IMR-90 (cell line): ENCODE data around the gene GSTM3. TPM values are rescaled to one million over a fixed set of nuclear protein-coding genes. Genes with fewer than 3 reads are reported as not detected.
A peak's percentile ranks its signal among the peaks of the same experiment; 100 is the strongest.

Experiments used
- ATAC-seq: fragments of 200-7000 bp; cut with Tn5 transposase; 2 replicates; pipeline ENCODE4 v1.9.1; 2020; ENCODE audit warnings: low read depth, mild to moderate bottlenecking, moderate library complexity
- BruUV-seq: library from RNA; stranded (reverse); fragments of 400-500 nt; replicated peaks from 2 replicates; lab custom pipeline; 2021; lab: Mats Ljungman, UMichigan
- CTCF ChIA-PET: fragments of 300-600 bp; formaldehyde crosslinking; extraction: SDS; loops from one replicate; lab custom pipeline; 2021; ENCODE audit warnings: antibody characterized with exemption; lab: Yijun Ruan, JAX
- POLR2A ChIA-PET: fragments of 300-600 bp; sonication (Branson Sonifier 250); formaldehyde crosslinking; loops from one replicate; lab custom pipeline; 2022; ENCODE audit warnings: antibody characterized with exemption; ENCODE audit not compliant: unreplicated experiment; lab: Charles Lee
- DNase-seq: peaks from one replicate; pipeline ENCODE4 v3.0.0; 2013
- H2AFZ ChIP-seq: replicated peaks from 2 replicates; pipeline ENCODE3; 2013; ENCODE audit warnings: low read length, mild to moderate bottlenecking; ENCODE audit not compliant: poor library complexity
- H2AK5ac ChIP-seq: 2 replicates; pipeline ENCODE4 v1.6.1; 2013; ENCODE audit warnings: low read depth, low read length, inconsistent platforms
- H2AK9ac ChIP-seq: replicated peaks from 2 replicates; pipeline ENCODE3; 2013; ENCODE audit warnings: mild to moderate bottlenecking, low read depth, low read length, moderate library complexity; ENCODE audit not compliant: poor library complexity
- H2BK120ac ChIP-seq: 2 replicates; pipeline ENCODE4 v1.6.1; 2013; ENCODE audit warnings: low read depth, low read length, inconsistent platforms
- H2BK15ac ChIP-seq: 3 replicates; pipeline ENCODE4 v1.6.1; 2013; ENCODE audit warnings: low read depth, low read length, inconsistent platforms
- H2BK20ac ChIP-seq: 2 replicates; pipeline ENCODE4 v1.6.1; 2013; ENCODE audit warnings: low read depth, mild to moderate bottlenecking, inconsistent platforms, low read length, moderate library complexity
- H2BK5ac ChIP-seq: 2 replicates; pipeline ENCODE4 v1.6.1; 2013; ENCODE audit warnings: mild to moderate bottlenecking, low read depth, low read length, inconsistent platforms; ENCODE audit not compliant: poor library complexity, severe bottlenecking
- H3K14ac ChIP-seq: replicated peaks from 2 replicates; pipeline ENCODE4 v1.6.1; 2013; ENCODE audit warnings: low read depth, low read length, inconsistent platforms
- H3K18ac ChIP-seq: 2 replicates; pipeline ENCODE4 v1.6.1; 2013; ENCODE audit warnings: low read depth, low read length, control low read depth
- H3K23ac ChIP-seq: 2 replicates; pipeline ENCODE4 v1.6.1; 2013; ENCODE audit warnings: low read depth, low read length, inconsistent platforms
- H3K27ac ChIP-seq: 2 replicates; pipeline ENCODE4 v1.5.1; 2013; ENCODE audit warnings: mild to moderate bottlenecking, control low read depth, low read length; ENCODE audit not compliant: insufficient read depth
- H3K27me3 ChIP-seq: 2 replicates; pipeline ENCODE4 v1.6.1; 2013; ENCODE audit warnings: low read length; ENCODE audit not compliant: control insufficient read depth, insufficient read depth
- H3K36me3 ChIP-seq: 2 replicates; pipeline ENCODE4 v1.6.1; 2013; ENCODE audit warnings: low read length, mixed read lengths; ENCODE audit not compliant: control insufficient read depth, insufficient read depth
- H3K4ac ChIP-seq: 2 replicates; pipeline ENCODE4 v1.6.1; 2013; ENCODE audit warnings: low read depth, low read length, inconsistent platforms
- H3K4me1 ChIP-seq: 2 replicates; pipeline ENCODE4 v1.6.1; 2013; ENCODE audit warnings: low read length, mixed read lengths; ENCODE audit not compliant: control insufficient read depth, insufficient read depth
- H3K4me2 ChIP-seq: 2 replicates; pipeline ENCODE4 v1.6.1; 2013; ENCODE audit warnings: low read depth, mild to moderate bottlenecking, control low read depth, low read length, moderate library complexity
- H3K4me3 ChIP-seq: 2 replicates; pipeline ENCODE4 v1.5.1; 2013; ENCODE audit warnings: low read depth, mild to moderate bottlenecking, control low read depth, low read length, moderate library complexity; ENCODE audit not compliant: insufficient read depth
- H3K56ac ChIP-seq: 2 replicates; pipeline ENCODE4 v1.6.1; 2013; ENCODE audit warnings: low read length, inconsistent platforms; ENCODE audit not compliant: insufficient read depth; ENCODE audit errors: extremely low read depth
- H3K79me1 ChIP-seq, 2 experiments: 2 replicates each; pipeline ENCODE4 v1.6.1; 2013; ENCODE audit warnings: low read length in 2 of 2, inconsistent platforms in 1 of 2, low read depth in 1 of 2
- H3K9ac ChIP-seq: 2 replicates; pipeline ENCODE4 v1.6.1; 2013; ENCODE audit warnings: low read depth, low read length, control low read depth
- H3K9me1 ChIP-seq: 2 replicates; pipeline ENCODE4 v1.6.1; 2013; ENCODE audit warnings: low read length, inconsistent platforms; ENCODE audit not compliant: insufficient read depth
- H3K9me3 ChIP-seq: 2 replicates; pipeline ENCODE4 v1.6.1; 2013; ENCODE audit warnings: low read length; ENCODE audit not compliant: control insufficient read depth, insufficient read depth
- H4K20me1 ChIP-seq: 2 replicates; pipeline ENCODE4 v1.6.1; 2013; ENCODE audit warnings: low read length, inconsistent platforms; ENCODE audit not compliant: insufficient read depth
- H4K5ac ChIP-seq: 2 replicates; pipeline ENCODE4 v1.6.1; 2013; ENCODE audit warnings: mild to moderate bottlenecking, low read depth, low read length, control low read depth
- H4K8ac ChIP-seq, 2 experiments: 2 replicates each; pipeline ENCODE4 v1.6.1; 2013; ENCODE audit warnings: low read depth in 2 of 2, low read length in 2 of 2, control low read depth in 1 of 2, inconsistent platforms in 1 of 2
- H4K91ac ChIP-seq: 2 replicates; pipeline ENCODE4 v1.6.1; 2013; ENCODE audit warnings: low read depth, low read length, inconsistent platforms; ENCODE audit not compliant: insufficient read depth
- CHD1 ChIP-seq: IDR thresholded peaks from 2 replicates; pipeline ENCODE4 v1.6.1; 2012; ENCODE audit warnings: low read depth, low read length, improper control_type of control experiment
- FOS ChIP-seq: fragments of 150-350 bp; IDR thresholded peaks from 2 replicates; pipeline ENCODE4 v1.6.1; 2016; ENCODE audit warnings: low read depth, low read length
- MAFK ChIP-seq: IDR thresholded peaks from 2 replicates; pipeline ENCODE4 v1.6.1; 2012; ENCODE audit warnings: low read depth, low read length, improper control_type of control experiment
- MAZ ChIP-seq: IDR thresholded peaks from 2 replicates; pipeline ENCODE4 v1.6.1; 2012; ENCODE audit warnings: low read depth, mild to moderate bottlenecking, low read length, improper control_type of control experiment, moderate library complexity, borderline replicate concordance
- MXI1 ChIP-seq: IDR thresholded peaks from 2 replicates; pipeline ENCODE4 v1.6.1; 2012; ENCODE audit warnings: low read depth, mild to moderate bottlenecking, low read length, moderate library complexity, borderline replicate concordance
- NFE2L2 ChIP-seq: fragments of 150-350 bp; IDR thresholded peaks from 2 replicates; pipeline ENCODE4 v1.6.1; 2016; ENCODE audit warnings: low read depth, mild to moderate bottlenecking, low read length
- POLR2A ChIP-seq: IDR thresholded peaks from 2 replicates; pipeline ENCODE4 v1.6.1; 2012; ENCODE audit warnings: mild to moderate bottlenecking, low read depth, low read length
- RAD21 ChIP-seq: IDR thresholded peaks from 2 replicates; pipeline ENCODE4 v1.6.1; 2012; ENCODE audit warnings: low read length, improper control_type of control experiment
- RCOR1 ChIP-seq: IDR thresholded peaks from 2 replicates; pipeline ENCODE4 v1.6.1; 2012; ENCODE audit warnings: mild to moderate bottlenecking, low read length, improper control_type of control experiment; ENCODE audit not compliant: insufficient replicate concordance
- RFX5 ChIP-seq: IDR thresholded peaks from 2 replicates; pipeline ENCODE4 v1.8.0; 2012; ENCODE audit warnings: low read depth, mild to moderate bottlenecking, low read length, moderate library complexity
- SMC3 ChIP-seq: fragments of 150-350 bp; IDR thresholded peaks from 2 replicates; pipeline ENCODE4 v1.6.1; 2016; ENCODE audit warnings: low read depth, mild to moderate bottlenecking, antibody characterized with exemption, low read length, moderate library complexity
- WGBS, 2 experiments: methylation state at CpG; one replicate each; pipeline versions ENCODE4 v1.1.5 to v1.1.7; 2013; ENCODE audit warnings: missing lambda C conversion rate in 2 of 2; ENCODE audit not compliant: insufficient read length in 1 of 2; ENCODE audit errors: extremely low coverage in 2 of 2; 5-methylcytosine and 5-hydroxymethylcytosine counted together
- dilution Hi-C: fragments of 300-500 bp; cut with HindIII; formaldehyde crosslinking; loops from one replicate; pipeline ENCODE4 v1.14.3; 2018; ENCODE audit warnings: low sequenced_read_pairs; ENCODE audit not compliant: unreplicated experiment
- in situ Hi-C: fragments of 300-500 bp; cut with MboI; formaldehyde crosslinking; loops from 3 replicates; pipeline ENCODE4 v1.14.3; 2019; ENCODE audit warnings: low sequenced_read_pairs, inconsistent platforms, mixed read lengths
- intact Hi-C: fragments of 100-400 bp; cut with micrococcal nuclease; formaldehyde crosslinking; loops from 2 replicates; pipeline ENCODE4 v1.10.0; 2022
- polyA plus RNA-seq, 3 experiments: library from polyadenylated mRNA; depleted of rRNA; stranded (reverse); fragments of >200 nt; gene quantifications; 2 replicates each; pipeline ENCODE4 v1.2.3, GENCODE V29; 2012; ENCODE audit warnings: low replicate concordance in 1 of 3
- total RNA-seq: library from RNA; depleted of rRNA; stranded (reverse); fragments of >200 nt; gene quantifications from 2 replicates; pipeline ENCODE4 v1.2.3, GENCODE V29; 2012
- TF ChIP-seq, protein P1 (sequence below): fragments of 150-350 bp; IDR thresholded peaks from 2 replicates; pipeline ENCODE4 v1.6.1; 2016; ENCODE audit warnings: low read depth, mild to moderate bottlenecking, low read length, moderate library complexity, borderline replicate concordance
- TF ChIP-seq, protein P2 (sequence below): fragments of 150-350 bp; IDR thresholded peaks from 2 replicates; pipeline ENCODE4 v1.6.1; 2017; ENCODE audit warnings: mild to moderate bottlenecking, antibody characterized with exemption, low read length, low read depth
- TF ChIP-seq, protein P3 (sequence below): conservative IDR thresholded peaks from 2 replicates; pipeline ENCODE4 v1.5.1; 2012; ENCODE audit warnings: mild to moderate bottlenecking, low read depth, low read length, improper control_type of control experiment

The GSTM3 gene
- total and polyA plus RNA-seq, 2 of the 4 experiments (the other 2 are of a cell fraction), result 102 to 131 TPM

DNA sequence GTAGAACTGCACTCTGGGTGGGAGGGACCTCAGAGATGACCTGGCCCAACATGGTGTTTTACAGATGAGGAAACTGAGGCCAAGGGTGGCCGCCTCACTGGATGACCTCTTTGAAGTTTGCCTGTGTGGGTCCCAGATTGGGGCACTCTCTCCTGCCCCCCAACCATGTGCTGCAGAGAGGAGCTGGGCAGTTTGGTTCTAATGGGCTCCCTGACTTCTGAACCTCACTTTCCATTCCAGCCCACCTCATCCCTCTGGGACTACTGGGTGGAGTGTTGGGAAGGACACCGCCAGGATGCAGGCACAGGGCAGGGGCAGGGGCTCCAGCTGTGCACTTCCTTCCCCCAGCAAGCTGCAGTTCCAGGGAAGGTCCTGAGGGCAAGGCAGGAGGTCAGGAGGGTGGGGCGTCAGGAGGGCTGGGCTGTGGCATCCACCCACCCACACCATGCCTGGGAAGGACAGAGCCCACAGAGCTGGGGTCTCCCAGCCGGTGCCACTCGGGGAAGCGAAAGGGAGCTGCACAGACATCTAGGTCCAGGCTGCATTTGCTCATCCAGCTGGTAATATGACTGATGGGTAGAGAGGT, 33.2 kb upstream of the GSTM3 start:
- Histone ChIP-seq H3K9ac (no peak overlapping the region), H3K9me3 (no peaks in the 10 kb centered on the region), H4K91ac (peak overlapping the region; percentile 34; the same call in 1 of the 2 replicates), H4K20me1 (no peaks in the 10 kb centered on the region), H2BK20ac (no peak overlapping the region), H2BK15ac (no peak overlapping the region), H3K27ac (no peak overlapping the region), H3K27me3 (no peaks in the 10 kb centered on the region), H3K4me1 (peaks cover 24% of the 10 kb centered on the region), H2BK5ac (no peak overlapping the region), H2AK9ac (peak overlapping the region; percentile 80), H2AFZ (peak overlapping the region; percentile 80), H3K4me3 (no peak overlapping the region), H3K36me3 (no peaks in the 10 kb centered on the region), H4K8ac (peak overlapping the region in 1 of 2 experiments; percentile 17; a peak in 1 of 4 replicates), H3K4ac (peak overlapping the region; percentile 53; the same call in 1 of the 2 replicates), H3K4me2 (no peak overlapping the region), H3K9me1 (peaks cover 16% of the 10 kb centered on the region; the same call in 1 of the 2 replicates), H4K5ac (peak overlapping the region; percentile 5; the same call in 1 of the 2 replicates), H2AK5ac (peak overlapping the region; percentile 71; the same call in 1 of the 2 replicates), H3K18ac (no peak overlapping the region), H3K79me1 (no peaks in the 10 kb centered on the region), H3K14ac (no peak overlapping the region), H2BK120ac (peak overlapping the region; percentile 33), H3K56ac (no peak overlapping the region), H3K23ac (no peak overlapping the region)
- DNase-seq, result no peak
- in situ Hi-C loops, result loop anchor here (5.0 kb wide), 2 partner anchors 132 to 227 kb away; partner anchors contain the start of gene GNAI3
- dilution Hi-C loops, result no loop called here
- TF ChIP-seq, protein P1, sequence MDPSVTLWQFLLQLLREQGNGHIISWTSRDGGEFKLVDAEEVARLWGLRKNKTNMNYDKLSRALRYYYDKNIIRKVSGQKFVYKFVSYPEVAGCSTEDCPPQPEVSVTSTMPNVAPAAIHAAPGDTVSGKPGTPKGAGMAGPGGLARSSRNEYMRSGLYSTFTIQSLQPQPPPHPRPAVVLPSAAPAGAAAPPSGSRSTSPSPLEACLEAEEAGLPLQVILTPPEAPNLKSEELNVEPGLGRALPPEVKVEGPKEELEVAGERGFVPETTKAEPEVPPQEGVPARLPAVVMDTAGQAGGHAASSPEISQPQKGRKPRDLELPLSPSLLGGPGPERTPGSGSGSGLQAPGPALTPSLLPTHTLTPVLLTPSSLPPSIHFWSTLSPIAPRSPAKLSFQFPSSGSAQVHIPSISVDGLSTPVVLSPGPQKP, result no peak
- TF ChIP-seq, protein P2, sequence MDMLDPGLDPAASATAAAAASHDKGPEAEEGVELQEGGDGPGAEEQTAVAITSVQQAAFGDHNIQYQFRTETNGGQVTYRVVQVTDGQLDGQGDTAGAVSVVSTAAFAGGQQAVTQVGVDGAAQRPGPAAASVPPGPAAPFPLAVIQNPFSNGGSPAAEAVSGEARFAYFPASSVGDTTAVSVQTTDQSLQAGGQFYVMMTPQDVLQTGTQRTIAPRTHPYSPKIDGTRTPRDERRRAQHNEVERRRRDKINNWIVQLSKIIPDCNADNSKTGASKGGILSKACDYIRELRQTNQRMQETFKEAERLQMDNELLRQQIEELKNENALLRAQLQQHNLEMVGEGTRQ, result no peak
- TF ChIP-seq NFE2L2 (no peak), SMC3 (no peak), MAZ (no peak), CHD1 (no peak), RCOR1 (no peak), MXI1 (no peak), FOS (no peak), RFX5 (no peak), POLR2A (no peak), MAFK (no peak), RAD21 (no peak)
- TF ChIP-seq, protein P3, sequence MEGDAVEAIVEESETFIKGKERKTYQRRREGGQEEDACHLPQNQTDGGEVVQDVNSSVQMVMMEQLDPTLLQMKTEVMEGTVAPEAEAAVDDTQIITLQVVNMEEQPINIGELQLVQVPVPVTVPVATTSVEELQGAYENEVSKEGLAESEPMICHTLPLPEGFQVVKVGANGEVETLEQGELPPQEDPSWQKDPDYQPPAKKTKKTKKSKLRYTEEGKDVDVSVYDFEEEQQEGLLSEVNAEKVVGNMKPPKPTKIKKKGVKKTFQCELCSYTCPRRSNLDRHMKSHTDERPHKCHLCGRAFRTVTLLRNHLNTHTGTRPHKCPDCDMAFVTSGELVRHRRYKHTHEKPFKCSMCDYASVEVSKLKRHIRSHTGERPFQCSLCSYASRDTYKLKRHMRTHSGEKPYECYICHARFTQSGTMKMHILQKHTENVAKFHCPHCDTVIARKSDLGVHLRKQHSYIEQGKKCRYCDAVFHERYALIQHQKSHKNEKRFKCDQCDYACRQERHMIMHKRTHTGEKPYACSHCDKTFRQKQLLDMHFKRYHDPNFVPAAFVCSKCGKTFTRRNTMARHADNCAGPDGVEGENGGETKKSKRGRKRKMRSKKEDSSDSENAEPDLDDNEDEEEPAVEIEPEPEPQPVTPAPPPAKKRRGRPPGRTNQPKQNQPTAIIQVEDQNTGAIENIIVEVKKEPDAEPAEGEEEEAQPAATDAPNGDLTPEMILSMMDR, result no peak
- intact Hi-C loops, result loop anchor here (1.0 kb wide), 2 partner anchors 131 to 228 kb away; no protein-coding TSS in a partner anchor
- CTCF ChIA-PET, result interaction anchor here (0.5 to 4.5 kb wide), 15 partner anchors 14 to 237 kb away, joined by 3 to 63 read pairs (median 4); partner anchors contain the start of gene AHCYL1
- WGBS, 2 experiments, result 20% methylated on average over 1 of the region's 6 CpGs; no CpG with 5 or more reads in 1 of the 2 experiments
- POLR2A ChIA-PET, result interaction anchor here (0.9 kb wide), 1 partner anchor 134 kb away, joined by 3 read pairs; no protein-coding TSS in a partner anchor
- ATAC-seq, result no peak
- no TSS peak for BruUV-seq
